Measurements from ENCODE around the gene IFNLR1. TPM values are rescaled to one million over a fixed set of nuclear protein-coding genes. Genes with fewer than 3 reads are reported as not detected.
A peak's percentile ranks its signal among the peaks of the same experiment; 100 is the strongest.

Gene IFNLR1
- polyA plus RNA-seq, 4 donors: 1.1 to 5.8 (median 4.6) TPM

DNA sequence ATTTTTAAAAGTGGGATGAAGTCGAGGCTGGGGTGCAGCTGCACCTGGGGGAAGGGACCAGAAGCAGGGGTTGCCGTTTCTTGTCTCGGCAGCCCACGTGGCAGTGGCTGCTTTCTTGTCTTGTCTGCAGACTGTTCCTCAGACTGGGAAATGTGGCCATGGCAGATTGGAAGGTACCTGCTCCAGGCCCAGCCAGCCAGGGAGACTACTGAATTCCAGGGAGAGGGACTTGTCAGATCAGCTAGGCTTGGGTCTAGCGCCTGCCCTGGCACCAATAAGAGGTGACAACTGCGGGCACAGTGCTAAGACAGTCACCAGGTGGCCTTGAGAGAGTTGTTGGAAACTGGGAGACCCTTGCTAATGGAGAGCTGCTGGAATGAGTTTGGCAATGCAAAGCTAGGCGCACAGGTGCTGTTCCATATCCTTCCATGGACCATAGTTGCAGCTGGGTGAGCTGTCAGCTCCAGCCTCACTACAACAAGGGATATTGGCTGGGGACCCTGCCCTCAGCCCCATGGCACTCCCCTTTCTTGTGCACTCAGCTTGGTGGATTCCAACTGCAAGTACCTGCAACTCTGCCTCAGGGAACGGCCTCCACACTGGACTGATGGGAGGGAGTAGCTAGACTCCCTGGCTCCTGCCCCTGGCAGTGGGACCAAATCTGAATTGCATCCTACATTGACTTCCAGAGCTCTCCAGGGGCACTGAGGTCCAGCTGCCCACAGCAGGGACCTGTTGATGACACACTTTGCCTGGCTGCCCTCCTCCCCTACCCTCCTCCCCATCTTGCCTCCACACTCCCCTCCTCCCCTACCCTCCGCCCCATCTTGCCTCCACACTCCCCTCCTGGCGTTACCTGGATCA lies 34.2 kb downstream of the IFNLR1 start:
- DNase-seq (ENCODE audit: low read depth in 4 of 4, low spot score in 3 of 4): no peak

DNA sequence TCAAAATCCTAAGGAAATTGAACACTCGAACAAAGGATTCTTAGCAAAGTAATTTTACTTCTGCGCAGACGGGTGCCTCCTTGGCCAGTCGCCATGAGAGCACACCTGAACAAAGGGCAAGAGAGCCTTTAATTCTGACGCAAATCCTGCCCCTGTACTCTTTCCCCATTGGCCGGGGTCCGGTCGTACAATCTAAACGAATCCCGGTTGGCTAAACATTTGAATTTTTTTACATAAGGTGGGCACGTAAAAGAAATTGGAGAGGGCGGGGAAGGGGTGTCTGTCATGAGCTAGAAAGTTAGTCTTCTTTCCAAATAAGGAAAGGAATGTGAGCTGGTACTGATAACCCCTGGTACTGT lies 35.9 kb downstream of the IFNLR1 start:
- peak in 2 of 4 donors; percentile 60 to 76 for DNase-seq (ENCODE audit: low read depth in 4 of 4, low spot score in 3 of 4)

DNA sequence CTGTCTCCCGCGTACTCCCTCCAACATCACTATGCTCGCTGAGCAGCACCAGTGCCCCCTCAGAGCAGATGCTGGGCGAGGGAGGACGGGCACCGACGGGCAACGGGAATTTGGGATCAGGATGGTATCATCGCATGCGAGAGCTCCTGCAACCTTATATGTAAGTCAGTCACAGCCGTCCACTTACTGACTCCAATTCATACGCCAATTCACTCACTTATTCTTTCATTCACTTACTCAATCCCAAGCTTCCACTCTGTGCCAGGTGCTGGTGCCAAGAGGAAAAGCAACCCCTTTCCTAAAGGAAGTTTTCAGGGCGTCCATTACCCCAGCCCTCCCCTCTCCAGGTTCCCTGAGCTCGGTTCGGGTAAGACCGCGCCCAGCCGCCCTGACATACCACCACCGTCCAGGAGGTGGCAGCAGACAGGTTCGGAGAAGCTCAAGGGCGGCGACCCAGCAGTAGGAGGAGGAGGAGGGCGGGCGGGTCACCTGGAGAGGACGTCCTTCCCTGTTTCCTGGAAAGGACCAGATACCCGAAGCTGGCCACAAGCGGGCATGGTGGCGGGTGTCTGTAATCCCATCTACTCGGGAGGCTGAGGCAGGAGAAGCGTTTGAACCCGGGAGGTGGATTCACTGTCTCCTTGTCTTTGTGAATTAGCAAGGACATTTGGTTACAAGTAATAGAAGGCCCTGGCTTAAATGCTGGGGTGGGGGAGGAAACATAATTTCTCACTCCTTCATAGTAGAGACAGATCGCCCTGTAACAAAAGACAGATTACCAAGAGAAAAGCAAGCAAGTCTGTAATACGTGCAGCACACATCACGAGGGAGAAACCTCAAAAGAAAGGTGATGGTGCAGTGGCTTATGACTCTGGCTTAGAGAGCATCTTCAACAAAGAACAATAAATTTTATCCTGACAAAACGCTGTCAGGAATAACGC lies 36.6 kb downstream of the IFNLR1 start:
- DNase-seq (ENCODE audit: low read depth in 4 of 4, low spot score in 3 of 4): peak; percentile 71 to 81 (median 74)

DNA sequence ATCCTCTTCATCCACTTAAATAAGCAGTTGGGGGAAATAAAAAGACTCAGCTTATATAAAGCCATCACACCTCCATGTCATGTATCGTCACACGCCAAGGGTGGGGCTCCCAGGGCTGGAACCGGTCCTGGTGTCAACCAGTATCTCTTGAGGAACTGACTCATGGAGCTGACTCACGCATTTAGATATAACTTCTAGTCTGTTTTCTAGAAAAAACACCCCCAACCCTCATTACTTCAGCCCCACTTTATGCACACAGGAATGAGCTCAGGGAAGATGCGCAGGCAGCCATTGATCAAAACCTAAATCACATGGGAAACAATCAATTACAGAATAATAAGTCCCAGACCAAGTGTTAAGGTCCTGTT lies 37.2 kb downstream of the IFNLR1 start:
- no peak for DNase-seq (ENCODE audit: low read depth in 4 of 4, low spot score in 3 of 4)

DNA sequence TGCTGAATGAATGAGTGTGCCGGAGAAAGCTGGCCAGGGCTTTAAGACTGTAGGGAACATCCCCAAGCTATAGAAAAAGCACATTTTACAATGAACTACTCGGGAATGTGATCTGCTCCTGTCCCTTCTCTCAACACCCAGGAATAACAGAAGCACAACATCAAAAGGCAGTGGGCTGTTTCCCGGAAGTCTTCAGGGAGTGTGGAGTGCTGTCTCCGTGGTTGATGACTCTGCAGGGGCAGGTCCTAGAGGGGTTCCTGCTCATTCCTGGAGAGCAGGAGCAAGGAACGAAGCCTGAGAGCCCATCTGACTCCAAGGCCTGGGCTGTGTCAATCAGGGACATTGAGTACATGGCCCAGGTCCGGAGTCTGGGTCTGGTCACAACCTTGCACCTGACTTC lies 39.3 kb downstream of the IFNLR1 start:
- no peak for DNase-seq (ENCODE audit: low read depth in 4 of 4, low spot score in 3 of 4)

DNA sequence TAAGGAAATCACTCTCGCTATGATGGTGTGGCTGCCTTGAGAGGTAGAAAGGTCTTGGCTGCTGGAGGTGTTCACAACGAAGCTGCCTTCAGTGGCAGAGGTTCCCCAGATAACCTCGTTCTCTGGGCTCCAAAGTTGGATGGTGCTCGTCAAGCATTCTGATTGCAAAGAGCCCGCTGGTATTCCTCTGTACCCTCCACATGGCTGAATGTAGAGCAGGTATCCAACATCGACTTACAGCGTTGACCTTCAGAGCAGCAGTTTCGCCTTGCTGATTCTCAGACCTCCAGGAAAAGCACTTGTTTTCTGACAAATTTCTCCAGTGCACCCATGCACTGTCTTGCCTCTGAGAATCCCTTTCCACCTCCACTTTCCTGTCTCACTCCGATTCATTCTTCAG lies 39.9 kb downstream of the IFNLR1 start:
- DNase-seq (ENCODE audit: low read depth in 4 of 4, low spot score in 3 of 4): no peak

DNA sequence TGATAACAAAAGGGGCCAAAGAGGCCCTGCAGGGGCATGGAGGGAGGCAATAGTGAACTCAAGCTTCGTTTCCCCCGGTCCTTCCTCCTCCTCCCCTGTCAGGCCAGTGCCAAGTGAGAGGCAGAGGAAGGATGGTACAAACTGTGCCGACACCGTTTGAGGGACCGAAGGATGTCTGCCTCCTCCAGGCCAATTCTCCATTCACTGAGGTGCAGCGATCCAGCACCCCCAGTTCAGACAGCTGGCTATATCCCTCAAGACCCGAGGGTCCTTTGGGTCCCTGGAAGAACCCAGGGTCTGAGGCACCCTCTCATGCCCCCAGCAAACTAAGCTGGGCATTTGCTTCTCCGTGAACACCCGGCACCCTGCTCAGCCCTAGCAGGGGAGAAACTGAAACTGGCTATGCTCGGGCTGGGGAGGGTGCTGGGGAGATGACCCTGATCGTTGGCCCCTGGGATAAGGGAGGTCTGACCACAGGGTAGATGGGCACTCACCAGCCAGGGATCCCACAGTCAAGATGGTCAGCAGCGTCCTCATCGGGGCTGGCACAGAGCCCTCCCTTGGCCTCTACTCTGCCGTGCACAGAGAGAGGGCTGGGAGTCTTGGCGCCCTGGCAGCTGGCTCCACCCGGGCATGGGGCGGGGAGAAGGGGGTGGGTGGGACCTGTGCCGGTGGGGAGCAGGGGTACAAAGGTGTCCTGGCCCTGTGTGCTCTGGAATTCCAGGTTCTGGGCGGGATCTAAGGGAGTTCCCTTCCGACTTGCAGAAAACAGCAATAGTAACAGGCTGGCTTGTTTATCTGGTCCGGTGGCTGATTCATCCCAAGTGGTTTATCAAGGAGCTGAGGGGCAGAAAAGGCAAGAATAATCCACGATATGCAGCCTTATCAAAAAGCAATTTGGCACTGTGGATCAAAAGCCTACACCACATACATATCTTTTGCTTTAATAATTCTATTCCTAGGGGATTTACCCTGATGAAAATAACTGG lies 44.2 kb downstream of the IFNLR1 start, which contains the start of gene IL22RA1:
TSS of gene IL22RA1 (minus strand) at position 595 of the 989 bp plus-strand sequence. CDS start at position 537, 58 bp downstream.
- no peak for DNase-seq (ENCODE audit: low read depth in 4 of 4, low spot score in 3 of 4)

DNA sequence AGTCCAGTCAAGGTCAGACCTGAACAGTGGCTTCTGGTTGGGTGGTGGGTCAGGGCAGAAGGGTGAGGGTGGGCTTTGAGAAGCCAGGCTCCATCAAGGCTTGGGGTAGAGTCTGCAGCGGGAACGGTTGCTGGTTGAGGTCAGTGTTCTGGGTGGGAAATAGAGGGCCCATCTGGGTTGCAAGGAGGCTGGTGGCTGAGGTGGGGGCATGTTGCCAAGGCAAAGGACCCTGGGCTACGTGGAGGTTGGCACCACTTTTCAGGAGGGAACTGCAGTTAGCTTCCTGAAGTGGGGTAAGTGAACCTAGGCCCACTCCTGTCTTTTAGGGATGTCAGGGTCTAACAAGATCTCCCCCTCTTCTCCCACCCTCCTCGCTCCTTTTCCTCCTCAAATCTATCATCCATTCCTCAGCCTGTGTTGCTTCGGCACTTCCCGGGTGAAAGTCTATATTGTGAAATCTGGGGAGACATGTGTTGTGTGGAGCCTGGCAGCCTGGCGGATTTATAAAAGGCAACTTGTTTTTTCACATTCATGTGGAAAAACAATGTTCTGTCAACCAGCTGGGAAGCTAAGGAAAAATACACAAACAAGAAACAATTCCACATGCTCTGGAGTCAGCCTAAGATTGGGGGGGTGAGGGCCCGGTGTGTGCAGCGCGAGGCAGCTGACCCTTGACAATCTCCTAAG lies 45.6 kb downstream of the IFNLR1 start:
- no peak for DNase-seq (ENCODE audit: low read depth in 4 of 4, low spot score in 3 of 4)

DNA sequence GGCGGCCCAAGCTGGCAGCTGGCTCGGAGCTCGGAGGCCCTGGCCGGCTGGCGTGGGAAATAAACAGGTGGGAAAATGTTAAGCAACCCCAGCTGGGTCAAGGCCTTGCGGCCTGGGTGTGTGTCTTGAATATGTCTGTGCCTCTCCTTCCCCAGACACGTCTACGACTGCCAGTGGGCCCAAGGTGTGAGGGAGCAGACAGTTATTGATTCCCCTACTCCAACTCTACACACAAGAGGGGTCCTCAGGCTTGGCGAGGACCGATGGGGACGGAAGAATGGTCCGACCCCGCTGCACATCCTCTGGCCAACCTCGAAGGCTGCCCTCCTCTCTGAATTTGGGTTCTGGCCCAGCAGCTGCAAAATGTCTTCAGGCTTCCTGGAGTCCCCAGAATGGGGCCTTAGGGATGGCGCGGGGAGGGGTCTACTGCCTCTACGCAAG lies 46.3 kb downstream of the IFNLR1 start:
- no peak for DNase-seq (ENCODE audit: low read depth in 4 of 4, low spot score in 3 of 4)

DNA sequence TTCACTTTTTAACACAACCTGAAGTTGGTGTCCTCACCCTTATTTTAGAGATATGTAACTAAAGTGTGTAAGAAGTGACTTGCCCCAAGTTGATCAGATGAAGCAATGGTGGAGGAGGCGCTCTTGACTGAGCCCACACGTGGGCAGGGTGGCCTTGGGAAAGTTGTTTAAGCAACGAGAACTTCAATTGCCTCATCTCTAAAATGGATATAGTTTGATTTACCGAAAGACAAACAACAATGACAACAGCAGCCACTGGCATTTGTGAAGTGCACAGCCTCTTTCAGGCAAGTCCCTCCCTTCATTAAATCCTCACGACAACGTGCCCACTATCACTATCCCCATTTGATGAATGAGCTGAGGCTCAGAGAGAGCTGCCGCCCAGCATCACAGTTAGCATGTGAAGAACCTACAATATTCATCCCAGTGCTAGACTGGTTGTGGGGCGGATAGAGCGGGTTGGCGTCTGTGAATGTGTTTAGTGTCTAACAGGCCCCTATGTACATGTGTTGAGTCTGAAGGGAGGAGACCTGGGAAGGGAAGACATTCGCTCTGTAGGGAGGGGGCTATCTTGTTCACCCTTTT lies 47.2 kb downstream of the IFNLR1 start:
- DNase-seq (ENCODE audit: low read depth in 4 of 4, low spot score in 3 of 4): no peak

DNA sequence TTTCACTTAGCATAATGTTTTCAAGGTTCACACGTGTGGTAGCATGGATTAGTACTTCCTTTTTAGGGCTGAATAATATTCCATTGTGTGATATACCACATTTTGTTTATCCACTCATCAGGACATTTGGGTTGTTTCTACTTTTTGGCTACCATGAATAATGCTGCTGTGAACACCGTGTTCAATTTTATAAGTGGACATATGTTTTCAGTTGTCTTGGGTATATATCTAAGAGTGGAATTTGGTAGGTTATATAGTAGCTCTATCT lies 47.9 kb downstream of the IFNLR1 start:
- no peak for DNase-seq (ENCODE audit: low read depth in 4 of 4, low spot score in 3 of 4)

DNA sequence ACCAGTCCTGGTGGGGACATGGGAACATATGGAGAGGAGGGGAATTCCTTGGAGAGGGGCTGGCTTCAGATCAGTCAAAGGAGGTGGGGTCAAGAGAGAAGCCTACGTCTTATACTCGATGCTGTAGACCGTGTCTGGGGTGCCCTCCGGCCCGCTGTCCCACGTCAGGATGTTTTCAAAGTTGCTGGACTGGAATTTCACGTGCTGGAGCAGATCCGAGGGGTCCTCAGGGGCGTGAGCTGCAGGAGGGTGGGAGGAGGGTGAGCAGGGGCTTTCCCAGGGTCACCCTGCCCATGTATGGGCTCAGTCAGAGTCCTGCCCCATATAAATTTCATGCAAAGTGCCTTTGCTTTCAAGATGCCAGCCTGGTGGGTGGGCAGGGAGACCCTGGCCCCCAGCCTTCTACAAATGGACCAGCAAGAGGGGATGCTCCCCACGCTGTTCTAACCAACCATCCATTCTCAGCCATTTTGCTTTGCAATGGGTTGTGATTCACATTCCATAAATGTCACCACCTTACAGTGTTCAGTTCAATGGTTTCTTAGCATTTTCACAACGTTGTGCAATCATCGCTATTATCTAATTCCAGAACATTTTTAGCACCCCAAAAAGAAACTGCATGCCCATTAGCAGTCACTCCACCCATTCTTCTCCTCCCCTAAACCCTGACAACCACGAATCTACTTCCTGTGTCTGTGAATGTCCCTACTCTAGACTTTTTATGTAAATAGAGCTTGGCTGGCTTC lies 48.4 kb downstream of the IFNLR1 start:
- DNase-seq (ENCODE audit: low read depth in 4 of 4, low spot score in 3 of 4): no peak

DNA sequence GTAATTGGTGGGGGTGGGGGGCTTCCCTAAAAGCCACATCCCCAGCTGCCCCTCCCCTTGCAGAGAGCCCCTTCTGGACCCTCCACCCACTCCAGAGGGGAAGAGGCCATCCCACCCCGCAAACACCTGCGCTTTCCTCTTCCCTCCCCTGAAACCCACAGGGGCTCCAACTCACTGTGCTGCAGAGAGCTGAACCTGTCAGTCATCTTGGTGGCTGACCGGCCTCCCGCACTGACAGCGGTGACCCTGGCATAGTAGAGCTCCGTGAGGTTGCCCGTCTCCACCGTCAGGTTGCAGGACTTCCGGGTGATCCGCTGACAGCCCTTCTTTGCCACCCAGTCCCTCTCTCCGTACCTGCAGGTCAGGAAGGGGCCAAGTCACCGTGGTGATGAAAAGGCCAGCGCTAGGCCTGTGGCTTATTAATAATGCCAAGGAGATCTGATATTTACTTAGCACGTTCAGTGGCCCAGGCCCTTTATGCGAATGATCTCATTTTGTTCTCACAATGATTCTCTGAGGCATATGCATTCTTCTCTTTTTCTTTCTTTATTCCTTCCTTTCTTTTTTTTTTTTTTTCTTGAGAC lies 50.0 kb downstream of the IFNLR1 start:
- DNase-seq (ENCODE audit: low read depth in 4 of 4, low spot score in 3 of 4): no peak

DNA sequence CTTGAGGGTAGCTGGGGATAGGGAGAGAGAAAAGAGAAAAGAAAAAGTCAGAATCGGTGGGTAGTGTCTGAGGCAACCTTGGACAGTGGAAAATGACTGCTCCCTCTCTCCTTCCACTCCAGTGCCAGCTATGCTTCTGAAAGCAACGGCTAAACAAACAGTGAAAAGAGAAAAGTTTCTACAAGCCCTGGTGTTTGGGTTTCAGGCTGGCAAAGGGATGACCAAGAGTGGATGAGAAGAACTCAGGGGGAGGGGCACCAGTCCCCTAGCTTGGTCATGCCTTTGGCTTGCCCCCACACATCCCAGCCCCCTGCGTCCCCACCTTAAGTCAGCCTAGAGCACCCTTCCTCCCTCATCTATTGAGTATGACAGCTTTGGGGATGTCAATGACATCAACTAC lies 52.7 kb downstream of the IFNLR1 start:
- no peak for DNase-seq (ENCODE audit: low read depth in 4 of 4, low spot score in 3 of 4)

DNA sequence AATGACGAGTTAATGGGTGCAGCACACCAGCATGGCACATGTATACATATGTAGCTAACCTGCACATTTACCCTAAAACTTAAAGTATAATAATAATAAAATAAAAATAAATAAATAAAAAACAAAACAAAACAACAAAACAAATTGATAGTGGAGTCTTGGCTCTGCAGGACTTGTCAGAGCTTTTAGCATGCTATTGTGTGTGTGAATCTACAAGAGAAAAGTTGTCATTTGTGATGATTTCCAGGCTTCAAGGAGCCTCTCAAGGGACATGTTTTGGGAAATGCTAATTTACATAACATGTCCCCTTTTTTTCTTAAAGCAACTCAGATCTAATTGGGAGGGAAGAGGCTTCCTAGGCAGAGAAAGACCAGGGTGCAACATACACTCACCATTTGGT lies 53.3 kb downstream of the IFNLR1 start:
- DNase-seq (ENCODE audit: low read depth in 4 of 4, low spot score in 3 of 4): no peak

DNA sequence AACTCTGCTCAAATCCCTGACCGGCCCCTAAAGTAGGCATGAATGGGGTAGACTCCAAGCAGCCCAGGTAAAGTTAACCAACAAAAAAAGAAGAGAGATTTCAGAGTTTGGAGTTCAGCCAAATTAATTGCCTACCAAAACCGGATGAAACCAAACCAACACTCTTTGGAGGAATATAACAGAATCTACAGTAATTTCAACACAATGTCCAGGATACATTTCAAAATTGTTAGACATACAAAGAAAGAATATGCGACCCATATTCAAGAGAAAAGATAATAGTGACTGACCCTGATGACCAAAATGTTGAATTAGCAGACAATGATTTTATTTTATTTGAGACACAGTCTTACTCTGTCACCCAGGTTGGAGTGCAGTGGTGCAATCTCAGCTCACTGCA lies 56.7 kb downstream of the IFNLR1 start:
- no peak for DNase-seq (ENCODE audit: low read depth in 4 of 4, low spot score in 3 of 4)

DNA sequence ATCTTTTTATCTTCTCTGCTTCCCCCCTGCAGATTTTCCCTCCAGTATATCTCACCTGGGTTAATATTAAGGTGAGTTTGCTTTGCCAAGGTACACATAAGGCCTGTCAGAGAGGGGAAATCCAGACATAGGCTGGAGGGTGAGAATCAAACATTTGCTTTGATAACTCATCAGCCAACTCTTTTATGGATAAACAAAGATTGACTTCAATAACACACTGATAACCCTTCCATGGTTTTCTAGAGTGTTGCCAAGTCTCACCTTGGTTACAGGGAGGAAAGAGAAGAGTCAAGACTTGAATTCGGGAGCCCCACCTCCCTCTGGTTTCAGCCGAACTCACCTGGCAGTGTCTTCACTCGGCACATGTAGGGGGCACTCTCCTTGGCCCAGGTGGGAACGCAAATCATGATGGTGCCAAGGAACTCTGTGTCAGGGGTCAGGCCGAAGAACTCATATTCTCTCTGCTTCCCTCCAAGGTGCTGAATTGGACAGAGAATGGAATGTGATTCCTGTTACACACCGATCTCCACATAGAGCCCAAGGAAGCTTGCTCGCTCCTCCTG lies 59.2 kb downstream of the IFNLR1 start:
- no peak for DNase-seq (ENCODE audit: low read depth in 4 of 4, low spot score in 3 of 4)

DNA sequence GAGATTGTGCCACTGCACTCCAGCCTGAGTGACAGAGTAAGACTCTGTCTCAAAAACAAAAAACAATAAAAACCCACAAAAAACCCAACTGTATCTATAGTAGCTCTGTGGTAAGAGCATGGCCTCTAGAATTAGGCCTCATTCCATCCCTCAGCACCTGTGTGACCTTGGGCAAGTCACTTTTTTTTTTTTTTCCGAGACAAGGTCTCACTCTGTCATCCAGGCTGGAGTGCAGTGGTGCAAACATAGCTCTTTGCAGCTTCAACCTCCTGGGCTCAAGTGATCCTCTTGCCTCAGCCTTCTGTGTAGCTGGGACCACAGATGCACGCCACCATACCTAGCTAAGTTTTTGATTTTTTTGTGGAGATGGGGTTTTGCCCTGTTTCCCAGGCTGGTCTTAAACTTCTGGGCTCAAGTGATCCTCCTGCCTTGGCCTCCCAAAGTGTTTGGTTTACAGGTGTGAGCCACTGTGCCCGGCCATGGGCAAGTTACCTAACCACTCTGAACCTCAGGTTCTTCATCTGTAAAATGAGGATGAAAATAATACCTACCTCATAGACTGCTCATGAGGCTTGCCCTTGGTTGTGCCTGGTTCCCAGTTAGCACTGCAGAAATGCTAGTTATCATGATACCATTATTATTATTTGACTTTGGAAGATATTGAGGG lies 59.8 kb downstream of the IFNLR1 start:
- no peak for DNase-seq (ENCODE audit: low read depth in 4 of 4, low spot score in 3 of 4)
